HCT116 (cell line): Measurements from ENCODE around the gene SLC27A5. TPM values are rescaled to one million over a fixed set of nuclear protein-coding genes. Genes with fewer than 3 reads are reported as not detected.

Source experiments
- ATAC-seq: fragments of 200-7000 bp; cut with Tn5 transposase; 2 replicates; pipeline ENCODE4 v1.9.1; 2020; ENCODE audit warnings: mild to moderate bottlenecking, moderate library complexity
- BruUV-seq: library from RNA; stranded (reverse); fragments of 400-500 nt; replicated peaks from 2 replicates; lab custom pipeline; 2021; lab: Mats Ljungman, UMichigan
- CTCF ChIA-PET: fragments of 300-600 bp; sonication (Branson Sonifier 250); formaldehyde crosslinking; loops from one replicate; lab custom pipeline; 2021; ENCODE audit warnings: antibody characterized with exemption; lab: Charles Lee
- POLR2A ChIA-PET: fragments of 300-600, 350-600 bp; sonication (Branson Sonifier 250); formaldehyde crosslinking; loops from one replicate; lab custom pipeline; 2021; ENCODE audit warnings: antibody characterized with exemption; lab: Charles Lee
- RAD21 ChIA-PET, 2 experiments: fragments of 300-600 bp; sonication (Branson Sonifier 250); formaldehyde crosslinking; loops; one replicate each; lab custom pipeline; 2023; ENCODE audit warnings: low total read pairs in 2 of 2; ENCODE audit not compliant: uncharacterized antibody in 2 of 2, unreplicated experiment in 2 of 2, low non-redundant PET in 1 of 2; lab: Charles Lee
- DNase-seq: peaks from one replicate; pipeline ENCODE4 v3.0.0-alpha.2; 2010; ENCODE audit warnings: low read depth, low spot score
- H2AFZ ChIP-seq: fragments of 200-600 bp; shearing (Covaris generic), sonication (generic); 2 replicates; pipeline ENCODE4 v1.6.1; 2017; ENCODE audit warnings: low read depth, mixed run types, mixed read lengths, antibody characterized with exemption, low read length; ENCODE audit not compliant: poor library complexity, severe bottlenecking
- H3K27ac ChIP-seq: 2 replicates; pipeline ENCODE4 v1.5.1; 2012; ENCODE audit warnings: low read depth, low read length
- H3K27me3 ChIP-seq: fragments of 200-600 bp; sonication (generic); 2 replicates; pipeline ENCODE4 v1.6.1; 2016; ENCODE audit warnings: mixed run types, low read length, mixed read lengths; ENCODE audit not compliant: insufficient read depth
- H3K36me3 ChIP-seq, 2 experiments: fragments of 200-500 bp in 1 of 2; fragments of 200-600 bp in 1 of 2; sonication (Bioruptor generic) in 1 of 2; sonication (generic) in 1 of 2; 2 replicates each; pipeline versions ENCODE4 v1.5.1 to v1.6.1; 2014 to 2016; ENCODE audit warnings: low read length in 2 of 2, inconsistent platforms in 1 of 2, mixed read lengths in 1 of 2, mixed run types in 1 of 2; ENCODE audit not compliant: insufficient read depth in 2 of 2, control insufficient read depth in 1 of 2
- H3K4me1 ChIP-seq, 2 experiments: fragments of 200-600 bp in 1 of 2; sonication (generic) in 1 of 2; 2 replicates each; pipeline versions ENCODE4 v1.5.1 to v1.6.1; 2012 to 2017; ENCODE audit warnings: low read length in 2 of 2, inconsistent platforms in 1 of 2, mild to moderate bottlenecking in 1 of 2, mixed read lengths in 1 of 2, mixed run types in 1 of 2, moderate library complexity in 1 of 2; ENCODE audit not compliant: insufficient read depth in 2 of 2, control insufficient read depth in 1 of 2
- H3K4me2 ChIP-seq: fragments of 200-600 bp; sonication (generic); 2 replicates; pipeline ENCODE4 v1.6.1; 2017; ENCODE audit warnings: mixed run types, low read length, mixed read lengths
- H3K4me3 ChIP-seq, 2 experiments: fragments of 200-600 bp in 1 of 2; sonication (generic) in 1 of 2; replicated peaks in 1 of 2; 2 replicates each; pipeline ENCODE4 v1.5.1; 2011 to 2016; ENCODE audit warnings: low read length in 2 of 2, control low read depth in 1 of 2, low read depth in 1 of 2, mild to moderate bottlenecking in 1 of 2, mixed read lengths in 1 of 2, mixed run types in 1 of 2
- H3K79me2 ChIP-seq: fragments of 200-600 bp; sonication (generic); 2 replicates; pipeline ENCODE4 v1.6.1; 2017; ENCODE audit warnings: mild to moderate bottlenecking, mixed run types, low read length, moderate library complexity, mixed read lengths; ENCODE audit not compliant: insufficient read depth
- H3K9ac ChIP-seq: fragments of 200-600 bp; sonication (generic); 2 replicates; pipeline ENCODE4 v1.6.1; 2016; ENCODE audit warnings: low read length, mixed read lengths
- H3K9me2 ChIP-seq: fragments of 200-600 bp; sonication (generic), shearing (Covaris generic); 2 replicates; pipeline ENCODE4 v1.6.1; 2017; ENCODE audit warnings: mixed run types, mild to moderate bottlenecking, moderate library complexity; ENCODE audit not compliant: insufficient read depth
- H3K9me3 ChIP-seq, 2 experiments: fragments of 200-500 bp in 1 of 2; fragments of 200-600 bp in 1 of 2; sonication (Bioruptor generic) in 1 of 2; sonication (generic) in 1 of 2; 2 replicates each; pipeline ENCODE4 v1.6.1; 2014 to 2017; ENCODE audit warnings: low read length in 2 of 2, mixed read lengths in 2 of 2, inconsistent platforms in 1 of 2, low read depth in 1 of 2, mild to moderate bottlenecking in 1 of 2, mixed run types in 1 of 2, moderate library complexity in 1 of 2; ENCODE audit not compliant: control insufficient read depth in 1 of 2, insufficient read depth in 1 of 2
- H4K20me1 ChIP-seq: fragments of 200-600 bp; sonication (generic), shearing (Covaris generic); 2 replicates; pipeline ENCODE4 v1.6.1; 2017; ENCODE audit warnings: mixed run types, mild to moderate bottlenecking, moderate library complexity; ENCODE audit not compliant: insufficient read depth
- CEBPB ChIP-seq: IDR thresholded peaks from 2 replicates; pipeline ENCODE4 v1.6.1; 2012; ENCODE audit warnings: low read depth
- EZH2phosphoT487 ChIP-seq: fragments of 200-600 bp; IDR thresholded peaks from 2 replicates; pipeline ENCODE4 v1.6.1; 2018; ENCODE audit warnings: antibody characterized with exemption, borderline replicate concordance
- FOSL1 ChIP-seq: IDR thresholded peaks from 2 replicates; pipeline ENCODE4 v1.6.1; 2012; ENCODE audit warnings: low read depth
- RAD21 ChIP-seq: IDR thresholded peaks from 2 replicates; pipeline ENCODE4 v1.6.1; 2012; ENCODE audit warnings: low read depth, mild to moderate bottlenecking
- SP1 ChIP-seq: IDR thresholded peaks from 2 replicates; pipeline ENCODE4 v1.6.1; 2012; ENCODE audit warnings: low read depth
- ZNF274 ChIP-seq: fragments of 200-500 bp; sonication (Bioruptor generic); IDR thresholded peaks from 2 replicates; pipeline ENCODE4 v1.6.1; 2014; ENCODE audit warnings: mild to moderate bottlenecking, low read depth, low read length, inconsistent platforms
- intact Hi-C: fragments of 100-400 bp; cut with micrococcal nuclease; formaldehyde crosslinking; loops from 2 replicates; pipeline ENCODE4 v1.10.0; 2022
- total RNA-seq: library from RNA; stranded (reverse); gene quantifications from one replicate; pipeline ENCODE4 v1.2.1, GENCODE V29; 2021; ENCODE audit not compliant: unreplicated experiment
- TF ChIP-seq, protein P1 (sequence below), 3 experiments: fragments of 200-600 bp in 1 of 3; sonication (generic) in 1 of 3; IDR thresholded peaks in 2 of 3; conservative IDR thresholded peaks in 1 of 3; 2 replicates each; pipeline ENCODE4 v1.5.1; 2012 to 2017; ENCODE audit warnings: low read depth in 2 of 3, low read length in 2 of 3, antibody characterized with exemption in 1 of 3, borderline replicate concordance in 1 of 3, control low read depth in 1 of 3, mild to moderate bottlenecking in 1 of 3, mixed read lengths in 1 of 3, mixed run types in 1 of 3, moderate library complexity in 1 of 3; ENCODE audit not compliant: insufficient read depth in 1 of 3
- TF ChIP-seq, protein P2 (sequence below): IDR thresholded peaks from 2 replicates; pipeline ENCODE4 v1.6.1; 2012
- TF ChIP-seq, protein P3 (sequence below): IDR thresholded peaks from 2 replicates; pipeline ENCODE4 v1.6.1; 2012

The SLC27A5 gene
- total RNA-seq, 1 experiment from 2014 or later, result 27.1 TPM

DNA sequence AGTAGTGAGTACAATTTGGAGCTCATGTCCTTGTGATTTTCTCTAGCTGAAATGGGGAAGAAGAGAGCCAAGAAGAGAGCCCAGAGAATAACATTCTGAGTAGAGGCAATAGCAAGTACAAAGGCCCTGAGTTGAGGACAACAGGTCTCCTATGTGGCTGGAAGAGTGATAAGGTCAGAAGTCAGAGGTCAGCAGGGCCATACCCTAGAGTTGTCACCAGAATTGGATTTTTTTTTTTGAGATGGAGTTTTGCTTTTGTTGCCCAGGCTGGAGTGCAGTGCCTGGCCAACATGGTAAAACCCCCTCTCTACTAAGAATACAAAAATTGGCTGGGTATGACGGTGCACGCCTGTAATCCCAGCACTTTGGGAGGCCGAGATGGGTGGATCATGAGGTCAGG lies 24.1 kb upstream of the SLC27A5 start:
- Histone ChIP-seq H3K4me2 (no peak overlapping the region), H3K4me1 (no peaks in the 10 kb centered on the region), H3K4me3 (no peak overlapping the region), H3K27me3 (peaks cover 18% of the 10 kb centered on the region; the same call in 1 of the 2 replicates), H2AFZ (no peak overlapping the region), H3K9ac (no peak overlapping the region), H3K9me3 (no peaks in the 10 kb centered on the region), H3K79me2 (no peaks in the 10 kb centered on the region), H3K9me2 (no peaks in the 10 kb centered on the region), H4K20me1 (no peaks in the 10 kb centered on the region), H3K27ac (no peak overlapping the region), H3K36me3 (no peaks in the 10 kb centered on the region)
- CTCF ChIA-PET, result no interaction called here
- POLR2A ChIA-PET, result interaction anchor here (1.0 kb wide), 1 partner anchor 19 kb away, joined by 3 read pairs; the partner anchor contains the start of gene CHMP2A
- ATAC-seq (no peak), DNase-seq (no peak)
- intact Hi-C loops, result no loop called here
- no TSS peak for BruUV-seq
- RAD21 ChIA-PET, result no interaction called here
- no peak for TF ChIP-seq SP1
- no peak for TF ChIP-seq RAD21
- no peak for TF ChIP-seq EZH2phosphoT487
- TF ChIP-seq ZNF274, result no peak
- TF ChIP-seq, protein P1, sequence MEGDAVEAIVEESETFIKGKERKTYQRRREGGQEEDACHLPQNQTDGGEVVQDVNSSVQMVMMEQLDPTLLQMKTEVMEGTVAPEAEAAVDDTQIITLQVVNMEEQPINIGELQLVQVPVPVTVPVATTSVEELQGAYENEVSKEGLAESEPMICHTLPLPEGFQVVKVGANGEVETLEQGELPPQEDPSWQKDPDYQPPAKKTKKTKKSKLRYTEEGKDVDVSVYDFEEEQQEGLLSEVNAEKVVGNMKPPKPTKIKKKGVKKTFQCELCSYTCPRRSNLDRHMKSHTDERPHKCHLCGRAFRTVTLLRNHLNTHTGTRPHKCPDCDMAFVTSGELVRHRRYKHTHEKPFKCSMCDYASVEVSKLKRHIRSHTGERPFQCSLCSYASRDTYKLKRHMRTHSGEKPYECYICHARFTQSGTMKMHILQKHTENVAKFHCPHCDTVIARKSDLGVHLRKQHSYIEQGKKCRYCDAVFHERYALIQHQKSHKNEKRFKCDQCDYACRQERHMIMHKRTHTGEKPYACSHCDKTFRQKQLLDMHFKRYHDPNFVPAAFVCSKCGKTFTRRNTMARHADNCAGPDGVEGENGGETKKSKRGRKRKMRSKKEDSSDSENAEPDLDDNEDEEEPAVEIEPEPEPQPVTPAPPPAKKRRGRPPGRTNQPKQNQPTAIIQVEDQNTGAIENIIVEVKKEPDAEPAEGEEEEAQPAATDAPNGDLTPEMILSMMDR (IDR thresholded peaks at IDR 0.05 in 2 of 3, conservative IDR thresholded peaks at IDR 0.05 in 1 of 3; ENCODE audit: borderline replicate concordance in 1 of 3, insufficient read depth in 1 of 3, low read depth in 2 of 3, low read length in 2 of 3), result no peak
- TF ChIP-seq, protein P2, sequence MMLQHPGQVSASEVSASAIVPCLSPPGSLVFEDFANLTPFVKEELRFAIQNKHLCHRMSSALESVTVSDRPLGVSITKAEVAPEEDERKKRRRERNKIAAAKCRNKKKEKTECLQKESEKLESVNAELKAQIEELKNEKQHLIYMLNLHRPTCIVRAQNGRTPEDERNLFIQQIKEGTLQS, result no peak
- no peak for TF ChIP-seq CEBPB
- no peak for TF ChIP-seq FOSL1
- TF ChIP-seq, protein P3, sequence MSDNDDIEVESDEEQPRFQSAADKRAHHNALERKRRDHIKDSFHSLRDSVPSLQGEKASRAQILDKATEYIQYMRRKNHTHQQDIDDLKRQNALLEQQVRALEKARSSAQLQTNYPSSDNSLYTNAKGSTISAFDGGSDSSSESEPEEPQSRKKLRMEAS, result no peak
